H1 (cell line): ENCODE data around the gene BRD2. TPM values are rescaled to one million over a fixed set of nuclear protein-coding genes. Genes with fewer than 3 reads are reported as not detected.

Experiments
- CTCF ChIA-PET: fragments of 300-600 bp; sonication (Branson Sonifier 250); formaldehyde crosslinking; loops from one replicate; lab custom pipeline; 2021; ENCODE audit not compliant: partially characterized antibody; lab: Charles Lee
- POLR2A ChIA-PET: fragments of 300-600 bp; sonication (Branson Sonifier 250); formaldehyde crosslinking; loops from one replicate; lab custom pipeline; 2021; ENCODE audit warnings: inconsistent platforms; ENCODE audit not compliant: partially characterized antibody; lab: Charles Lee
- DNase-seq, 2 experiments: peaks; one replicate each; pipeline versions ENCODE4 v3.0.0 to v3.0.0-alpha.2; 2010 to 2022; ENCODE audit warnings: low spot score in 2 of 2, low read depth in 1 of 2, mixed read lengths in 1 of 2
- FAIRE-seq: peaks from 2 replicates; lab custom pipeline; 2011; peaks lifted over from hg19 to GRCh38; lab: Jason Lieb, UNC
- H2AFZ ChIP-seq: 2 replicates; pipeline ENCODE4 v1.8.1; 2012; ENCODE audit warnings: low read length, inconsistent platforms
- H2AK5ac ChIP-seq: 2 replicates; pipeline ENCODE4 v1.6.1; 2013; ENCODE audit warnings: low read depth, low read length
- H2BK120ac ChIP-seq: replicated peaks from 2 replicates; pipeline ENCODE3; 2013; ENCODE audit warnings: low read depth, low read length, inconsistent platforms
- H2BK12ac ChIP-seq: 2 replicates; pipeline ENCODE4 v1.6.1; 2013; ENCODE audit warnings: low read depth, low read length
- H2BK15ac ChIP-seq: 2 replicates; pipeline ENCODE4 v1.6.1; 2013; ENCODE audit warnings: low read length
- H2BK20ac ChIP-seq: 2 replicates; pipeline ENCODE4 v1.6.1; 2013; ENCODE audit warnings: low read length
- H2BK5ac ChIP-seq: 2 replicates; pipeline ENCODE4 v1.6.1; 2013; ENCODE audit warnings: low read depth, low read length
- H3K14ac ChIP-seq: 2 replicates; pipeline ENCODE4 v1.6.1; 2013; ENCODE audit warnings: inconsistent platforms; ENCODE audit not compliant: insufficient read length
- H3K18ac ChIP-seq: 2 replicates; pipeline ENCODE4 v1.6.1; 2013; ENCODE audit warnings: low read length; ENCODE audit errors: extremely low read depth
- H3K23ac ChIP-seq: 2 replicates; pipeline ENCODE4 v1.6.1; 2013; ENCODE audit warnings: inconsistent platforms; ENCODE audit not compliant: insufficient read length
- H3K23me2 ChIP-seq: 2 replicates; pipeline ENCODE4 v1.6.1; 2013; ENCODE audit warnings: low read depth, low read length
- H3K27ac ChIP-seq: 2 replicates; pipeline ENCODE4 v1.6.1; 2011; ENCODE audit warnings: low read depth, low read length, inconsistent platforms
- H3K27me3 ChIP-seq, 4 experiments: replicated peaks in 1 of 4; 1 replicate in 1 of 4; 2 replicates in 3 of 4; pipeline versions ENCODE4 v1.6.1 to v1.8.1; 2011 to 2013; ENCODE audit warnings: low read length in 3 of 4, mild to moderate bottlenecking in 3 of 4, inconsistent platforms in 2 of 4, mixed read lengths in 2 of 4, moderate library complexity in 1 of 4; ENCODE audit not compliant: control insufficient read depth in 3 of 4, insufficient read depth in 3 of 4; ENCODE audit errors: extremely low read depth in 1 of 4
- H3K36me3 ChIP-seq, 4 experiments: 2 replicates each; pipeline versions ENCODE4 v1.6.1 to v1.8.1; 2011 to 2013; ENCODE audit warnings: mild to moderate bottlenecking in 4 of 4, low read length in 3 of 4, moderate library complexity in 2 of 4, control low read depth in 1 of 4, inconsistent platforms in 1 of 4; ENCODE audit not compliant: insufficient read depth in 4 of 4, control insufficient read depth in 2 of 4
- H3K4ac ChIP-seq: replicated peaks from 2 replicates; pipeline ENCODE3; 2013; ENCODE audit warnings: low read length, low read depth, mixed read lengths, inconsistent platforms; ENCODE audit not compliant: insufficient read length
- H3K4me1 ChIP-seq, 4 experiments: replicated peaks in 1 of 4; 1 replicate in 1 of 4; 2 replicates in 3 of 4; pipeline versions ENCODE4 v1.6.1 to v1.8.1; 2011 to 2013; ENCODE audit warnings: low read length in 3 of 4, inconsistent platforms in 2 of 4, mixed read lengths in 1 of 4; ENCODE audit not compliant: insufficient read depth in 4 of 4, control insufficient read depth in 3 of 4
- H3K4me2 ChIP-seq, 2 experiments: 2 replicates each; pipeline versions ENCODE4 v1.6.1 to v1.8.1; 2011 to 2013; ENCODE audit warnings: low read depth in 2 of 2, low read length in 2 of 2, control low read depth in 1 of 2, inconsistent platforms in 1 of 2, mild to moderate bottlenecking in 1 of 2; ENCODE audit not compliant: insufficient read depth in 1 of 2
- H3K4me3 ChIP-seq, 4 experiments: fragments of 200-600, 300-600 bp in 1 of 4; sonication (generic), shearing (Covaris generic), sonication (Bioruptor Twin) in 1 of 4; 2 replicates each; pipeline versions ENCODE4 v1.5.1 to v1.8.1; 2011 to 2016; ENCODE audit warnings: low read length in 4 of 4, low read depth in 3 of 4, control low read depth in 2 of 4, inconsistent platforms in 2 of 4, mild to moderate bottlenecking in 2 of 4, mixed read lengths in 1 of 4, moderate library complexity in 1 of 4; ENCODE audit not compliant: insufficient read depth in 2 of 4; ENCODE audit errors: extremely low read depth in 1 of 4
- H3K56ac ChIP-seq: replicated peaks from 2 replicates; pipeline ENCODE3; 2013; ENCODE audit warnings: low read depth, mild to moderate bottlenecking, mixed read lengths, low read length, inconsistent platforms; ENCODE audit not compliant: insufficient read length
- H3K79me1 ChIP-seq: 2 replicates; pipeline ENCODE4 v1.6.1; 2013; ENCODE audit warnings: low read depth, low read length, control low read depth
- H3K79me2 ChIP-seq, 2 experiments: 2 replicates each; pipeline versions ENCODE4 v1.6.1 to v1.8.1; 2012 to 2013; ENCODE audit warnings: low read length in 2 of 2, mild to moderate bottlenecking in 2 of 2, inconsistent platforms in 1 of 2; ENCODE audit not compliant: insufficient read depth in 2 of 2, control insufficient read depth in 1 of 2
- H3K9ac ChIP-seq, 4 experiments: replicated peaks in 1 of 4; 1 replicate in 1 of 4; 2 replicates in 3 of 4; pipeline versions ENCODE4 v1.6.1 to v1.8.1; 2011 to 2013; ENCODE audit warnings: low read depth in 3 of 4, low read length in 3 of 4, control low read depth in 2 of 4, mild to moderate bottlenecking in 2 of 4, moderate library complexity in 2 of 4, inconsistent platforms in 1 of 4; ENCODE audit errors: extremely low read depth in 1 of 4
- H3K9me3 ChIP-seq, 2 experiments: 2 replicates each; pipeline versions ENCODE4 v1.6.1 to v1.8.1; 2012 to 2013; ENCODE audit warnings: mild to moderate bottlenecking in 2 of 2, moderate library complexity in 2 of 2, control low read depth in 1 of 2, inconsistent platforms in 1 of 2, low read depth in 1 of 2, low read length in 1 of 2, mixed read lengths in 1 of 2; ENCODE audit not compliant: insufficient read depth in 2 of 2
- H4K20me1 ChIP-seq, 2 experiments: replicated peaks in 1 of 2; 2 replicates each; pipeline versions ENCODE3 to v1.8.1; 2011 to 2013; ENCODE audit warnings: inconsistent platforms in 2 of 2, low read length in 2 of 2, mild to moderate bottlenecking in 1 of 2; ENCODE audit not compliant: insufficient read depth in 2 of 2, control insufficient read depth in 1 of 2
- H4K5ac ChIP-seq: 2 replicates; pipeline ENCODE4 v1.6.1; 2013; ENCODE audit warnings: low read length, low read depth, mixed read lengths, inconsistent platforms; ENCODE audit not compliant: insufficient read length
- H4K8ac ChIP-seq: 2 replicates; pipeline ENCODE4 v1.8.0; 2013; ENCODE audit warnings: mild to moderate bottlenecking, moderate library complexity, low read length, inconsistent platforms; ENCODE audit not compliant: insufficient read depth; ENCODE audit errors: extremely low read depth
- H4K91ac ChIP-seq: replicated peaks from 2 replicates; pipeline ENCODE3; 2013; ENCODE audit warnings: low read length, mixed read lengths, inconsistent platforms; ENCODE audit not compliant: insufficient read length
- ASH2L ChIP-seq: fragments of 200-600, 300-600 bp; sonication (generic); IDR thresholded peaks from one replicate; pipeline ENCODE4 v1.7.1; 2017; ENCODE audit warnings: low read length
- CEBPB ChIP-seq: IDR thresholded peaks from 2 replicates; pipeline ENCODE4 v1.6.1; 2012; ENCODE audit warnings: low read depth, low read length
- CREB1 ChIP-seq: IDR thresholded peaks from 2 replicates; pipeline ENCODE4 v1.6.1; 2012; ENCODE audit warnings: inconsistent platforms
- EGR1 ChIP-seq: IDR thresholded peaks from 2 replicates; pipeline ENCODE4 v1.6.1; 2011; ENCODE audit warnings: low read depth, low read length, borderline replicate concordance
- FOSL1 ChIP-seq: IDR thresholded peaks from 2 replicates; pipeline ENCODE4 v1.6.1; 2011; ENCODE audit warnings: mild to moderate bottlenecking, low read depth, low read length, moderate library complexity; ENCODE audit not compliant: insufficient read depth
- JUN ChIP-seq: IDR thresholded peaks from 2 replicates; pipeline ENCODE4 v1.6.1; 2011; ENCODE audit warnings: low read depth, mild to moderate bottlenecking, improper control_type of control experiment, low read length
- POLR2A ChIP-seq, 2 experiments: IDR thresholded peaks; 1 replicate in 1 of 2; 2 replicates in 1 of 2; pipeline ENCODE4 v1.6.1; 2011; ENCODE audit warnings: low read depth in 2 of 2, low read length in 2 of 2, mild to moderate bottlenecking in 2 of 2; ENCODE audit errors: control extremely low read depth in 1 of 2
- POU5F1 ChIP-seq: IDR thresholded peaks from 2 replicates; pipeline ENCODE4 v1.6.1; 2011; ENCODE audit warnings: low read depth, mild to moderate bottlenecking, low read length, moderate library complexity
- RAD21 ChIP-seq, 2 experiments: IDR thresholded peaks in 1 of 2; conservative IDR thresholded peaks in 1 of 2; 2 replicates each; pipeline ENCODE4 v1.6.1; 2011; ENCODE audit warnings: low read depth in 2 of 2, low read length in 2 of 2, improper control_type of control experiment in 1 of 2, inconsistent platforms in 1 of 2, mild to moderate bottlenecking in 1 of 2, moderate library complexity in 1 of 2
- SAP30 ChIP-seq: fragments of 300-600 bp; sonication (generic); IDR thresholded peaks from 2 replicates; pipeline ENCODE4 v1.7.1; 2012; ENCODE audit warnings: low read length, moderate library complexity, mild to moderate bottlenecking, inconsistent platforms; ENCODE audit not compliant: insufficient read depth, insufficient replicate concordance
- SIX5 ChIP-seq: IDR thresholded peaks from 2 replicates; pipeline ENCODE4 v1.6.1; 2011; ENCODE audit warnings: mild to moderate bottlenecking, low read depth, low read length
- TCF12 ChIP-seq: IDR thresholded peaks from 2 replicates; pipeline ENCODE4 v1.6.1; 2011; ENCODE audit warnings: low read depth, mild to moderate bottlenecking, low read length
- WGBS, 2 experiments: shearing (Covaris generic) in 1 of 2; methylation state at CpG; one replicate each; pipeline versions ENCODE4 v1.1.6 to v1.1.7; 2013 to 2015; ENCODE audit warnings: low lambda C conversion rate in 2 of 2, mixed read lengths in 2 of 2, inconsistent platforms in 1 of 2, low coverage in 1 of 2, missing lambda C conversion rate in 1 of 2; ENCODE audit not compliant: insufficient replicate concordance in 2 of 2, insufficient coverage in 1 of 2, insufficient read length in 1 of 2; ENCODE audit errors: extremely low coverage in 1 of 2, missing lambda C conversion rate in 1 of 2; 5-methylcytosine and 5-hydroxymethylcytosine counted together
- polyA plus RNA-seq, 7 experiments: library from polyadenylated mRNA; depleted of rRNA in 3 of 7; stranded (reverse) in 5 of 7; unstranded in 2 of 7; fragments of >200 nt in 5 of 7; fragments of 200-250 nt in 2 of 7; gene quantifications; 1 replicate in 5 of 7; 2 replicates in 1 of 7; 4 replicates in 1 of 7; pipeline versions ENCODE4 v1.2.1 to v1.2.3, GENCODE V29; 2011 to 2013; ENCODE audit warnings: missing spikeins in 2 of 7, mixed read lengths in 2 of 7
- total RNA-seq: library from RNA; stranded (reverse); fragmentation: NEBNext Ultra II Directional; extraction: Animal tissue kit (Norgen Biotek cat#: 25700); gene quantifications from 2 replicates; pipeline ENCODE4 v1.2.1, GENCODE V29; 2021

The BRD2 gene
- total and polyA plus RNA-seq, 2 of the 8 experiments (the other 6 are each of a cell fraction or from before 2014, with no cell fraction given) = 132 to 185 TPM

GRCh38 chr6:32970413-32971241, 2.2 kb downstream of the BRD2 start:
- Histone ChIP-seq H2BK15ac (peak overlapping the region; percentile 29; the same call in 1 of the 2 replicates), H3K23me2 (peaks cover 22% of the 10 kb centered on the region), H4K8ac (peak overlapping the region; percentile 100), H3K4me3 (peak overlapping the region; percentile 90 to 99 (median 98)), H2BK120ac (peak overlapping the region; percentile 95), H3K4me1 (peaks cover 0 to 14% (median 7%) of the 10 kb centered on the region in 4 experiments; a peak in 5 of 7 replicates), H2BK12ac (peak overlapping the region; percentile 96; the same call in 1 of the 2 replicates), H3K9me3 (no peaks in the 10 kb centered on the region; a peak in 2 of 4 replicates), H4K91ac (peak overlapping the region; percentile 98), H3K4ac (peak overlapping the region; percentile 99), H3K18ac (peak overlapping the region; percentile 97), H3K14ac (peak overlapping the region; percentile 70), H3K36me3 (peaks cover 15 to 36% (median 24%) of the 10 kb centered on the region in 4 experiments), H3K9ac (peak overlapping the region; percentile 96 to 100 (median 100)), H3K56ac (peak overlapping the region; percentile 98), H3K27me3 (no peaks in the 10 kb centered on the region), H3K79me1 (no peaks in the 10 kb centered on the region), H3K79me2 (peaks cover 35 to 78% of the 10 kb centered on the region in 2 experiments), H4K5ac (peak overlapping the region; percentile 99), H2BK20ac (no peak overlapping the region), H2BK5ac (peak overlapping the region; percentile 100), H2AFZ (no peak overlapping the region), H3K23ac (no peak overlapping the region), H4K20me1 (peaks cover 29 to 33% of the 10 kb centered on the region in 2 experiments), H2AK5ac (peak overlapping the region; percentile 99), H3K27ac (peak overlapping the region; percentile 99), H3K4me2 (peak overlapping the region; percentile 75 to 90)
- WGBS, 2 experiments = 1% methylated on average over 21 of the region's 43 CpGs; no CpG with 5 or more reads in 1 of the 2 experiments
- DNase-seq (peak in 1 of 2 experiments; percentile 87), FAIRE-seq (no peak)
- ChIA-PET CTCF (interaction anchor here (0.9 to 14.6 kb wide), 7 partner anchors 12 to 778 kb away, joined by 3 to 110 read pairs (median 5); partner anchors contain the start of genes B3GALT4, GPSM3 and HLA-DMA), POLR2A (interaction anchor here (0.7 to 33.3 kb wide), 42 partner anchors 5 to 1306 kb away, joined by 3 to 1158 read pairs (median 7); partner anchors contain the start of genes B3GALT4, BRD2, GPANK1 and HLA-DMA)
- no peak for TF ChIP-seq SIX5
- no peak for TF ChIP-seq EGR1
- peak; percentile 35 for TF ChIP-seq ASH2L
- no peak for TF ChIP-seq SAP30
- no peak for TF ChIP-seq FOSL1
- TF ChIP-seq POLR2A (IDR thresholded peaks at IDR 0.05; ENCODE audit: control extremely low read depth in 1 of 2, low read depth in 2 of 2, low read length in 2 of 2) = peak in 1 of 2 experiments; percentile 56; a peak in 1 of 3 replicates
- no peak for TF ChIP-seq JUN
- TF ChIP-seq CEBPB = no peak
- TF ChIP-seq RAD21 (IDR thresholded peaks at IDR 0.05 in 1 of 2, conservative IDR thresholded peaks at IDR 0.05 in 1 of 2; ENCODE audit: low read depth in 2 of 2, low read length in 2 of 2) = no peak
- no peak for TF ChIP-seq TCF12
- no peak for TF ChIP-seq POU5F1
- TF ChIP-seq CREB1 = no peak
